Prostate gland (tissue), 2 donors: ENCODE data around the gene WHRN. TPM values are rescaled to one million over a fixed set of nuclear protein-coding genes. Genes with fewer than 3 reads are reported as not detected.

ENCODE experiments used
- DNase-seq: peaks from one replicate; pipeline ENCODE4 v3.0.0-alpha.2; 2019; ENCODE audit warnings: low spot score
- H3K27ac ChIP-seq, 2 donors: fragments of 200-600 bp; sonication (generic); 2 replicates each; pipeline ENCODE4 v1.5.1; 2017 to 2019
- H3K27me3 ChIP-seq: fragments of 200-600 bp; sonication (generic); replicated peaks from 2 replicates; pipeline ENCODE4 v1.5.1; 2019; ENCODE audit not compliant: insufficient read depth
- H3K36me3 ChIP-seq, 2 donors: fragments of 200-600 bp; sonication (generic); 1 replicate in 1 of 2; 2 replicates in 1 of 2; pipeline versions ENCODE4 v1.5.1 to v1.8.1; 2017 to 2019
- H3K4me1 ChIP-seq: fragments of 200-600 bp; sonication (generic); replicated peaks from 2 replicates; pipeline ENCODE4 v1.5.1; 2019
- H3K4me3 ChIP-seq, 2 donors: fragments of 200-600 bp; sonication (generic); 2 replicates each; pipeline ENCODE4 v1.5.1; 2017 to 2019
- H3K9me3 ChIP-seq: fragments of 200-600 bp; sonication (generic); 2 replicates; pipeline ENCODE4 v1.5.1; 2017
- CTCF ChIP-seq, 4 experiments: fragments of 200-600 bp in 2 of 4; fragments of 450-650 bp in 2 of 4; sonication (generic) in 2 of 4; IDR thresholded peaks; 1 replicate in 3 of 4; 2 replicates in 1 of 4; pipeline ENCODE4 v1.5.1; 2016 to 2019; ENCODE audit warnings: antibody characterized with exemption in 4 of 4, mild to moderate bottlenecking in 2 of 4, moderate library complexity in 2 of 4
- POLR2A ChIP-seq: fragments of 450-650 bp; IDR thresholded peaks from one replicate; pipeline ENCODE4 v1.6.1; 2016; ENCODE audit warnings: antibody characterized with exemption, mild to moderate bottlenecking
- POLR2AphosphoS5 ChIP-seq: sonication (generic); formaldehyde crosslinking; IDR thresholded peaks from one replicate; pipeline ENCODE4 v1.6.1; 2017; ENCODE audit warnings: antibody characterized with exemption
- whole genome bisulfite sequencing: methylation state at CpG from one replicate; pipeline ENCODE4 v1.1.5; 2018; 5-methylcytosine and 5-hydroxymethylcytosine counted together
- intact Hi-C: fragments of 100-400 bp; cut with DNase I; formaldehyde crosslinking; loops from one replicate; pipeline ENCODE4 v1.14.2; 2022
- total RNA-seq, 2 donors: library from RNA; depleted of rRNA; stranded (reverse); fragments of >200 nt; gene quantifications; one replicate each; pipeline ENCODE4 v1.1.0, GENCODE V29; 2016

WHRN gene
- total RNA-seq: 100 to 1,000 TPM in 1 of 2 donors, 10 to 100 TPM in 1; 13.8 to 102 TPM

GRCh38 chr9:114505187-114506081, at the start of gene WHRN:
Gene WHRN (minus strand): TSS chr9:114505473. CDS start chr9:114504801, 672 bp downstream.
- Histone ChIP-seq H3K4me1 (peaks cover 13% of the 10 kb centered on the region), H3K27me3 (no peaks in the 10 kb centered on the region), H3K9me3 (no peaks in the 10 kb centered on the region), H3K36me3 (no peaks in the 10 kb centered on the region), H3K4me3 (peak within 1 kb of the TSS; percentile 56 to 61), H3K27ac (peak within 1 kb of the TSS; percentile 75 to 83)
- under 1% methylated on average over 59 of the region's 75 CpGs for WGBS
- peak; percentile 87 for TF ChIP-seq POLR2A
- peak; percentile 73 for TF ChIP-seq POLR2AphosphoS5
- no peak for TF ChIP-seq CTCF (IDR thresholded peaks at IDR 0.05)
- intact Hi-C loops: loop anchor here (5.0 kb wide), 2 partner anchors 68 to 82 kb away; partner anchors contain the start of gene ATP6V1G1
- DNase-seq: peak; percentile 95

- H3K4me1 ChIP-seq: no peaks in the 10 kb centered on the region
- intact Hi-C loops: no loop called here
- no peak for DNase-seq
- H3K27me3 ChIP-seq: no peaks in the 10 kb centered on the region
- 98% methylated on average over 3 of the region's 3 CpGs for WGBS
- H3K4me3 ChIP-seq: no peak overlapping the region
- no peak overlapping the region for H3K27ac ChIP-seq
- no peaks in the 10 kb centered on the region for H3K9me3 ChIP-seq
- no peaks in the 10 kb centered on the region for H3K36me3 ChIP-seq
- TF ChIP-seq POLR2A (no peak), POLR2AphosphoS5 (no peak), CTCF (IDR thresholded peaks at IDR 0.05) (no peak)
Observed at GRCh38 chr9:114553202-114553601, 47.9 kb upstream of the WHRN start.

GRCh38 chr9:114552706-114553105, 47.4 kb upstream of the WHRN start:
- DNase-seq: no peak
- H3K4me1 ChIP-seq: no peaks in the 10 kb centered on the region
- no peak overlapping the region for H3K27ac ChIP-seq
- TF ChIP-seq POLR2AphosphoS5 (no peak), CTCF (IDR thresholded peaks at IDR 0.05) (no peak), POLR2A (no peak)
- intact Hi-C loops: no loop called here
- H3K9me3 ChIP-seq: no peaks in the 10 kb centered on the region
- no peaks in the 10 kb centered on the region for H3K36me3 ChIP-seq
- H3K4me3 ChIP-seq: no peak overlapping the region
- WGBS: 91% methylated on average over 5 of the region's 5 CpGs
- no peaks in the 10 kb centered on the region for H3K27me3 ChIP-seq

DNA sequence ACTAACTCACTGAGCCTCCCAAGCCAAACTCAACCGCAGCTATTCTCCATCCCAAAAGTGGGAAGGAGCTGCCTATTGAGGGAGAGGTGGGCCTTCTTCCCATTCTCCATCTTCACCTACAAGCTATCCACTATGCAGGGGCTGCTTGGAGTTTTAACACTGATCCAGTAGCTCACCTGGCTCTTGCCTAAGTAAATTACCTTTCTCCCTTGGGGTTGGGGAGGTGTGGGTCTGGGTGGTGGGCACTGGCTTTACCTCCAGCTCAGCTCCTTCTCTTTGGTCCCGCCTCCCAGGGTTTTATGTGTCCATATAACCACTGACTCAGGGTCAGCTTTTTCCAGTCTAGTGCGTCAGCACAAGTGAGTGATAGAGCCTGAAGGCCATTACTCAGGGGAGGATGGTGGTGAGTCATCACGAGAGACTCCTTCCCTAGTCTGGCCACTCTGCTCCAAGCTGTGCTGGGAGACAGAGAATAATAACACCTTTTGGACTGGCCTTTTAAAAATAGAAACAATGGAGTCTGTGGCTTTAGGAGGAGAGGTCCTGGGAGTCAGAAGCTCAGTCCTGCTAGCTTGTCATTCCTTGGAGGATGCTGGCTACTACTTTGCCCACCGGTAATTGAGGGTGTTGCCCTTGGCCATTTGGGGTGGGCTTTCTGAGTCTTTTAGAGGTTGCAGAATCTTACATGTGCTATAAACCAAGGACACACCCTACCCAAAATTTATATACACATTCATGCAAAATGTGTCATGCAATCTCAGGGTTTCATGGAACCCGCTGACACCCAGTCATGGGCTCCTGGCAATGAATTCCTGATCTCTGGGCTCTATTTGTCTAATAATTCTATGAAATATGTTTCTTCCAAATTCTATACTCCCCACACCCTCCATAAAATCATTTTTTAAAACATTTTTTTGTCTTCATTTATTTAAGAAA, 46.7 kb upstream of the WHRN start:
- Histone ChIP-seq H3K4me1 (no peaks in the 10 kb centered on the region), H3K27ac (no peak overlapping the region), H3K9me3 (no peaks in the 10 kb centered on the region), H3K27me3 (no peaks in the 10 kb centered on the region), H3K4me3 (no peak overlapping the region), H3K36me3 (no peaks in the 10 kb centered on the region)
- WGBS: 61% methylated on average over 6 of the region's 6 CpGs
- intact Hi-C loops: no loop called here
- TF ChIP-seq CTCF (IDR thresholded peaks at IDR 0.05) (no peak), POLR2AphosphoS5 (peak; percentile 19), POLR2A (no peak)
- no peak for DNase-seq
